Measurements from ENCODE around the gene TANC1. TPM values are rescaled to one million over a fixed set of nuclear protein-coding genes. Genes with fewer than 3 reads are reported as not detected.

The TANC1 gene
- total RNA-seq, 1 experiment from 2014 or later: 2.5 TPM

DNA sequence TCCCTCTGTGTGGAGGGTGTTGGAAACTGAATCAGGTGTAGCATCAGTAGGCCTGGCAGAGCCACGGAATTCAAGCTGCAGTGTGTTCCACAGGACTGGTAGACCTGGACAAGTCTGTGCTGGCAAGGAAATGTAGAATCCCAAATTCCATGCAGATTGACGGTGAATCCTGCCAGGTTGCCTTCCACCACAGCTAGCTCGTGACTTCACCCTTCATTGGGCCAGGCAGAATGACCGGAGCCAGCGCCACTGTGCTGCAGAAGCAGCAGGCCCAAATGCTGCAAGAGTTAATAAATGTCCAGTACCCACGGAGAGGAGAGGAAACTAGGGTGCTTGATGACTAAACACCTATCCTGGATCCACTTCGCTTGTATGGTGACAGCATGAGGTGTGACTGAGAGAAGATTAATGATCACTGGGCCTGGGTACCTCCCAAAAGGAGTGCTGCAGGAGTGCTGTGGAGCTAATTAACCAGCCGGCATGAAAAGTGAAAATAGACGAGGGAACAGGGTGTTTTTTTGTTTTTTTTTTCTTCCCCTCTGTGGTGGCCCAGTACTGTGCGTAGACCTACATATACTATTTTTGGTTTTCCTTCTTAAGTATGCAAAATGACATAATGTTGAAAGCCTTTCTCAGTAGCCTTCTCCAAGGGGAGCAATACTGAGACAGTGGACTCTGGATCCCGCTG, 122.2 kb downstream of the TANC1 start:
- H3K27me3 ChIP-seq (ENCODE audit: insufficient read depth, low read length): no peaks in the 10 kb centered on the region
- no peak overlapping the region for H3K9ac ChIP-seq (ENCODE audit: extremely low read depth, insufficient read length, low read length)
- WGBS (ENCODE audit: extremely low coverage, insufficient read length, low lambda C conversion rate): no CpG with 5 or more reads among the region's 11 CpGs
- TF ChIP-seq, protein P1, sequence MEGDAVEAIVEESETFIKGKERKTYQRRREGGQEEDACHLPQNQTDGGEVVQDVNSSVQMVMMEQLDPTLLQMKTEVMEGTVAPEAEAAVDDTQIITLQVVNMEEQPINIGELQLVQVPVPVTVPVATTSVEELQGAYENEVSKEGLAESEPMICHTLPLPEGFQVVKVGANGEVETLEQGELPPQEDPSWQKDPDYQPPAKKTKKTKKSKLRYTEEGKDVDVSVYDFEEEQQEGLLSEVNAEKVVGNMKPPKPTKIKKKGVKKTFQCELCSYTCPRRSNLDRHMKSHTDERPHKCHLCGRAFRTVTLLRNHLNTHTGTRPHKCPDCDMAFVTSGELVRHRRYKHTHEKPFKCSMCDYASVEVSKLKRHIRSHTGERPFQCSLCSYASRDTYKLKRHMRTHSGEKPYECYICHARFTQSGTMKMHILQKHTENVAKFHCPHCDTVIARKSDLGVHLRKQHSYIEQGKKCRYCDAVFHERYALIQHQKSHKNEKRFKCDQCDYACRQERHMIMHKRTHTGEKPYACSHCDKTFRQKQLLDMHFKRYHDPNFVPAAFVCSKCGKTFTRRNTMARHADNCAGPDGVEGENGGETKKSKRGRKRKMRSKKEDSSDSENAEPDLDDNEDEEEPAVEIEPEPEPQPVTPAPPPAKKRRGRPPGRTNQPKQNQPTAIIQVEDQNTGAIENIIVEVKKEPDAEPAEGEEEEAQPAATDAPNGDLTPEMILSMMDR (conservative IDR thresholded peaks at IDR 0.05): no peak
- H3K27ac ChIP-seq (ENCODE audit: insufficient read length, low read depth, low read length): no peak overlapping the region
- Mint-ChIP-seq H3K36me3 (ENCODE audit: insufficient read depth in 1 of 3, low read depth in 3 of 3) (peaks cover under 1% of the 10 kb centered on the region in 3 experiments; a peak in 5 of 7 replicates), H3K4me3 (no peak overlapping the region), H3K27me3 (ENCODE audit: low read depth) (no peaks in the 10 kb centered on the region; the same call in 1 of the 2 replicates), H3K27ac (peak overlapping the region in 1 of 3 experiments; percentile 52; a peak in 2 of 7 replicates), H3K4me1 (peaks cover 3 to 6% of the 10 kb centered on the region in 2 experiments), H3K9me3 (peaks cover under 1% of the 10 kb centered on the region in 2 experiments)
- no peak overlapping the region for H3K14ac ChIP-seq (ENCODE audit: insufficient read depth, low read length)
- H3K79me2 ChIP-seq (ENCODE audit: insufficient read depth, low read length): no peaks in the 10 kb centered on the region
- H4K8ac ChIP-seq (replicated peaks; ENCODE audit: insufficient read length, low read depth, low read length): peak overlapping the region; percentile 9
- H3K4me2 ChIP-seq (ENCODE audit: insufficient read depth, insufficient read length, low read length): no peak overlapping the region
- H3K23me2 ChIP-seq (ENCODE audit: insufficient read length, low read depth, low read length, poor library complexity, severe bottlenecking): no peaks in the 10 kb centered on the region
- H2BK20ac ChIP-seq (ENCODE audit: low read depth, low read length, poor library complexity, severe bottlenecking): no peak overlapping the region
- H3K9me3 ChIP-seq (ENCODE audit: control insufficient read depth, low read depth, low read length): no peaks in the 10 kb centered on the region
- no peak overlapping the region for H2BK12ac ChIP-seq (ENCODE audit: insufficient read length, low read depth, low read length)
- H2BK15ac ChIP-seq (ENCODE audit: low read depth, low read length): no peak overlapping the region; the same call in 1 of the 2 replicates
- no peak overlapping the region for H3K18ac ChIP-seq (ENCODE audit: insufficient read length, low read depth, low read length)
- no peak overlapping the region for H3T11ph ChIP-seq (ENCODE audit: low read length)
- H3K4ac ChIP-seq (ENCODE audit: low read depth, low read length): no peak overlapping the region
- H3K79me1 ChIP-seq (ENCODE audit: insufficient read depth, low read depth, low read length, poor library complexity, severe bottlenecking): no peaks in the 10 kb centered on the region
- H3K4me1 ChIP-seq (ENCODE audit: insufficient read depth, low read length): no peaks in the 10 kb centered on the region
- no peak overlapping the region for H4K91ac ChIP-seq (ENCODE audit: insufficient read length, low read depth, low read length)
- H2BK120ac ChIP-seq (ENCODE audit: low read depth, low read length, poor library complexity, severe bottlenecking): no peak overlapping the region
- H3K56ac ChIP-seq (ENCODE audit: insufficient read length, low read depth, low read length): no peak overlapping the region
- no peak overlapping the region for H2BK5ac ChIP-seq (ENCODE audit: insufficient read length, low read length)
- H4K20me1 ChIP-seq (ENCODE audit: control insufficient read depth, insufficient read depth, insufficient read length): no peaks in the 10 kb centered on the region
- no peak overlapping the region for H2AFZ ChIP-seq (ENCODE audit: low read length)
- no peak overlapping the region for H2AK5ac ChIP-seq (ENCODE audit: insufficient read length, low read length)
- H3K23ac ChIP-seq (ENCODE audit: insufficient read length, low read depth, low read length): no peak overlapping the region
- no peak overlapping the region for H4K5ac ChIP-seq (ENCODE audit: insufficient read length, low read depth, low read length)
- DNase-seq: no peak
